GM23248 (cell line): ENCODE measurements around the gene DIRAS2.

Experiments used
- EZH2 ChIP-seq: fragments of 200-600 bp; sonication (generic); IDR thresholded peaks from 2 replicates; pipeline ENCODE4 v1.6.1; 2018; ENCODE audit warnings: antibody characterized with exemption, mild to moderate bottlenecking; ENCODE audit not compliant: insufficient read depth, poor library complexity, severe bottlenecking
- EZH2phosphoT487 ChIP-seq: fragments of 200-600 bp; sonication (generic); IDR thresholded peaks from 2 replicates; pipeline ENCODE4 v1.6.1; 2018; ENCODE audit warnings: antibody characterized with exemption, moderate library complexity, mild to moderate bottlenecking, low read depth; ENCODE audit not compliant: insufficient read depth

GRCh38 chr9:90658181-90658580 lies 15.6 kb upstream of the DIRAS2 start:
- TF ChIP-seq EZH2phosphoT487 = no peak
- TF ChIP-seq EZH2 = no peak
